ENCODE measurements around the gene MEF2C. TPM values are rescaled to one million over a fixed set of nuclear protein-coding genes. Genes with fewer than 3 reads are reported as not detected.

MEF2C gene
- 152 TPM for total RNA-seq

GRCh38 chr5:88883059-88883835, at the start of gene MEF2C:
MEF2C (minus strand) TSS chr5:88883184; CDS start chr5:88823788, 59,396 bp downstream.

Small RNA genes within 50 kb of the gene (small RNA-seq; reads per million reads assigned to genes)
- gene AC008525.2 (ENCODE audit: low replicate concordance) = not detected
